H1 (cell line): Measurements from ENCODE around the gene PDE4D.
"Not testable (repeated sequence)": the region's sequence is repeated elsewhere in the genome, so short reads cannot be mapped to it uniquely, and the experiment has no call there.

Source experiments
- NANOG ChIP-seq: IDR thresholded peaks from 2 replicates; pipeline ENCODE4 v1.6.1; 2011; ENCODE audit warnings: low read length, low read depth, mild to moderate bottlenecking, inconsistent platforms; ENCODE audit not compliant: insufficient read depth, poor library complexity, severe bottlenecking
- POLR2A ChIP-seq, 2 experiments: IDR thresholded peaks; 1 replicate in 1 of 2; 2 replicates in 1 of 2; pipeline ENCODE4 v1.6.1; 2011; ENCODE audit warnings: low read depth in 2 of 2, low read length in 2 of 2, mild to moderate bottlenecking in 2 of 2; ENCODE audit errors: control extremely low read depth in 1 of 2
- POLR2AphosphoS5 ChIP-seq: IDR thresholded peaks from 2 replicates; pipeline ENCODE4 v1.6.1; 2011; ENCODE audit warnings: low read depth, low read length
- TF ChIP-seq, protein P1 (sequence below), 3 experiments: IDR thresholded peaks; 1 replicate in 2 of 3; 2 replicates in 1 of 3; pipeline versions ENCODE4 v1.5.1 to v1.6.1; 2011; ENCODE audit warnings: low read length in 3 of 3, mild to moderate bottlenecking in 3 of 3, inconsistent platforms in 2 of 3, low read depth in 1 of 3, moderate library complexity in 1 of 3; ENCODE audit not compliant: insufficient read depth in 1 of 3; ENCODE audit errors: control extremely low read depth in 1 of 3

DNA sequence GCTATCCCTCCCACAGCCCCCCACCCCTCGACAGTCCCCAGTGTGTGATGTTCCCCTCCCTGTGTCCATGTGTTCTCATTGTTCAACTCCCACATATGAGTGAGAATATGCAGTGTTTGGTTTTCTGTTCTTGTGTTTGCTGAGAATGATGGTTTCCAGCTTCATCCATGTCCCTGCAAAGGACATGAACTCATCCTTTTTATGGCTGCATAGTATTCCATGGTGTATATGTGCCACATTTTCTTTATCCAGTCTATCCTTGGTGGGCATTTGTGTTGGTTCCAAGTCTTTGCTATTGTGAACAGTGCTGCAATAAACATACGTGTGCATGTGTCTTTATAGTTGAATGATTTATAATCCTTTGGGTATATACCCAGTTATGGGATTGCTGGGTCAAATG is 940.3 kb downstream of the PDE4D start:
- TF ChIP-seq, protein P1, sequence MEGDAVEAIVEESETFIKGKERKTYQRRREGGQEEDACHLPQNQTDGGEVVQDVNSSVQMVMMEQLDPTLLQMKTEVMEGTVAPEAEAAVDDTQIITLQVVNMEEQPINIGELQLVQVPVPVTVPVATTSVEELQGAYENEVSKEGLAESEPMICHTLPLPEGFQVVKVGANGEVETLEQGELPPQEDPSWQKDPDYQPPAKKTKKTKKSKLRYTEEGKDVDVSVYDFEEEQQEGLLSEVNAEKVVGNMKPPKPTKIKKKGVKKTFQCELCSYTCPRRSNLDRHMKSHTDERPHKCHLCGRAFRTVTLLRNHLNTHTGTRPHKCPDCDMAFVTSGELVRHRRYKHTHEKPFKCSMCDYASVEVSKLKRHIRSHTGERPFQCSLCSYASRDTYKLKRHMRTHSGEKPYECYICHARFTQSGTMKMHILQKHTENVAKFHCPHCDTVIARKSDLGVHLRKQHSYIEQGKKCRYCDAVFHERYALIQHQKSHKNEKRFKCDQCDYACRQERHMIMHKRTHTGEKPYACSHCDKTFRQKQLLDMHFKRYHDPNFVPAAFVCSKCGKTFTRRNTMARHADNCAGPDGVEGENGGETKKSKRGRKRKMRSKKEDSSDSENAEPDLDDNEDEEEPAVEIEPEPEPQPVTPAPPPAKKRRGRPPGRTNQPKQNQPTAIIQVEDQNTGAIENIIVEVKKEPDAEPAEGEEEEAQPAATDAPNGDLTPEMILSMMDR (IDR thresholded peaks at IDR 0.05; ENCODE audit: control extremely low read depth in 1 of 3, insufficient read depth in 1 of 3, low read depth in 1 of 3, low read length in 3 of 3), result not testable (repeated sequence)
- TF ChIP-seq POLR2A (IDR thresholded peaks at IDR 0.05; ENCODE audit: control extremely low read depth in 1 of 2, low read depth in 2 of 2, low read length in 2 of 2); NANOG; POLR2AphosphoS5: not testable (repeated sequence)
